H1 (cell line): Measurements from ENCODE around the gene HTR2A. TPM values are rescaled to one million over a fixed set of nuclear protein-coding genes. Genes with fewer than 3 reads are reported as not detected.

Experiments used
- CHD7 ChIP-seq: fragments of 300-600 bp; sonication (generic); IDR thresholded peaks from 2 replicates; pipeline ENCODE4 v1.7.1; 2012; ENCODE audit warnings: low read length, moderate library complexity, mild to moderate bottlenecking, inconsistent platforms; ENCODE audit not compliant: insufficient replicate concordance
- HDAC2 ChIP-seq, 2 experiments: fragments of 300-600 bp in 1 of 2; sonication (generic) in 1 of 2; IDR thresholded peaks; 2 replicates each; pipeline ENCODE4 v1.6.1; 2011 to 2012; ENCODE audit warnings: low read depth in 2 of 2, low read length in 2 of 2, mild to moderate bottlenecking in 2 of 2, moderate library complexity in 2 of 2, borderline replicate concordance in 1 of 2, inconsistent platforms in 1 of 2
- RAD21 ChIP-seq, 2 experiments: IDR thresholded peaks in 1 of 2; conservative IDR thresholded peaks in 1 of 2; 2 replicates each; pipeline ENCODE4 v1.6.1; 2011; ENCODE audit warnings: low read depth in 2 of 2, low read length in 2 of 2, improper control_type of control experiment in 1 of 2, inconsistent platforms in 1 of 2, mild to moderate bottlenecking in 1 of 2, moderate library complexity in 1 of 2
- RNF2 ChIP-seq: fragments of 200-900, 300-1000 bp; sonication (generic); IDR thresholded peaks from 2 replicates; pipeline ENCODE4 v1.7.1; 2016; ENCODE audit warnings: borderline replicate concordance, low read depth, mild to moderate bottlenecking, antibody characterized with exemption, low read length; ENCODE audit not compliant: poor library complexity, severe bottlenecking; ENCODE audit errors: missing control alignments
- polyA plus RNA-seq, 7 experiments: library from polyadenylated mRNA; depleted of rRNA in 3 of 7; stranded (reverse) in 5 of 7; unstranded in 2 of 7; fragments of >200 nt in 5 of 7; fragments of 200-250 nt in 2 of 7; gene quantifications; 1 replicate in 5 of 7; 2 replicates in 1 of 7; 4 replicates in 1 of 7; pipeline versions ENCODE4 v1.2.1 to v1.2.3, GENCODE V29; 2011 to 2013; ENCODE audit warnings: missing spikeins in 2 of 7, mixed read lengths in 2 of 7
- total RNA-seq: library from RNA; stranded (reverse); fragmentation: NEBNext Ultra II Directional; extraction: Animal tissue kit (Norgen Biotek cat#: 25700); gene quantifications from 2 replicates; pipeline ENCODE4 v1.2.1, GENCODE V29; 2021

Gene HTR2A
- total and polyA plus RNA-seq, 2 of the 8 experiments (the other 6 are each of a cell fraction or from before 2014, with no cell fraction given) = not detected

GRCh38 chr13:46817838-46818476 is 78.9 kb downstream of the HTR2A start (continued):
- TF ChIP-seq CHD7 (no peak), HDAC2 (IDR thresholded peaks at IDR 0.05; ENCODE audit: borderline replicate concordance in 1 of 2, low read depth in 2 of 2, low read length in 2 of 2) (no peak), RAD21 (IDR thresholded peaks at IDR 0.05 in 1 of 2, conservative IDR thresholded peaks at IDR 0.05 in 1 of 2; ENCODE audit: low read depth in 2 of 2, low read length in 2 of 2) (no peak), RNF2 (no peak)
